Ishikawa (cell line): Measurements from ENCODE around the gene RIPPLY1.
A peak's percentile ranks its signal among the peaks of the same experiment; 100 is the strongest.

Experiments
- CEBPB ChIP-seq: IDR thresholded peaks from 2 replicates; pipeline ENCODE4 v1.6.1; 2012
- CREB1 ChIP-seq: IDR thresholded peaks from 2 replicates; pipeline ENCODE4 v1.6.1; 2012; ENCODE audit warnings: low read depth
- EGR1 ChIP-seq: IDR thresholded peaks from 2 replicates; pipeline ENCODE4 v1.6.1; 2012
- EP300 ChIP-seq: IDR thresholded peaks from 2 replicates; pipeline ENCODE4 v1.6.1; 2012; ENCODE audit warnings: borderline replicate concordance
- FOXM1 ChIP-seq: IDR thresholded peaks from 2 replicates; pipeline ENCODE4 v1.6.1; 2012; ENCODE audit warnings: low read depth, borderline replicate concordance
- NFIC ChIP-seq: IDR thresholded peaks from 2 replicates; pipeline ENCODE4 v1.6.1; 2012
- RAD21 ChIP-seq: IDR thresholded peaks from 2 replicates; pipeline ENCODE4 v1.6.1; 2012; ENCODE audit warnings: low read depth
- TAF1 ChIP-seq: IDR thresholded peaks from 2 replicates; pipeline ENCODE4 v1.6.1; 2012; ENCODE audit warnings: low read depth, mild to moderate bottlenecking
- TCF12 ChIP-seq: IDR thresholded peaks from 2 replicates; pipeline ENCODE4 v1.6.1; 2012; ENCODE audit warnings: low read depth
- TEAD4 ChIP-seq: IDR thresholded peaks from 2 replicates; pipeline ENCODE4 v1.6.1; 2012
- YY1 ChIP-seq: IDR thresholded peaks from 2 replicates; pipeline ENCODE4 v1.6.1; 2012; ENCODE audit warnings: low read depth
- ZBTB7A ChIP-seq: IDR thresholded peaks from 2 replicates; pipeline ENCODE4 v1.6.1; 2012; ENCODE audit warnings: low read depth
- TF ChIP-seq, protein P1 (sequence below): IDR thresholded peaks from 2 replicates; pipeline ENCODE4 v1.6.1; 2012
- TF ChIP-seq, protein P2 (sequence below): IDR thresholded peaks from 2 replicates; pipeline ENCODE4 v1.6.1; 2012
- TF ChIP-seq, protein P3 (sequence below): IDR thresholded peaks from 2 replicates; pipeline ENCODE4 v1.6.1; 2012; ENCODE audit warnings: low read depth, mild to moderate bottlenecking

Gene RIPPLY1, protein sequence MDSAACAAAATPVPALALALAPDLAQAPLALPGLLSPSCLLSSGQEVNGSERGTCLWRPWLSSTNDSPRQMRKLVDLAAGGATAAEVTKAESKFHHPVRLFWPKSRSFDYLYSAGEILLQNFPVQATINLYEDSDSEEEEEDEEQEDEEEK

DNA sequence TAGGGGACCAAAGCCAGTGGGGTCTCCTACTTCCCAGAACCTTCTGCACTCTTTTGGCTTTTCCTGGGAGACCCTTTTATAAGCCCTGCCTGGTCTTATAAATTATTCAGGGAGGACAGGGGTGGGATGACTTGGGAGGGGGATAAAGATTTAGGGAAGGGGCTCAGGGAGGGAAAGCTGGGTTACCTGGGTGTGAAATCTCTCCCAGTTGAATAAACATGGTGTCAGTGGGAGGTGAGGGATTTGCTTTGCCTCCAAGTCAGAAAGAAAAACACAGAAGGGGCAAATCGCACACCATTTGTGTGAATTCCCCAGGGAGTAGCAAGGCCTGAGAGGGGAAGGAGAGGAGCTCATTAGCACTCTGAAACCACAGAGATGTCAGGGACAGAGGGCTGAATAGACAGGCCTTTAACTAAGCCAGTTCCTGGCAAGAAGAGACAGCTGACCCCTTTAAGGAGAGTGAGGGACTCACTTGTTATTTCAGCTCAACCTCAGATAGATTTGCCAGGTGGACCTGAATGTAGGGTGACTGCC, at the start of gene RIPPLY1:
Gene RIPPLY1, minus strand, starts transcription at position 51 of the 534 bp plus-strand sequence. CDS start 54 bp downstream, outside the sequence.
- no peak for TF ChIP-seq RAD21
- TF ChIP-seq, protein P1, sequence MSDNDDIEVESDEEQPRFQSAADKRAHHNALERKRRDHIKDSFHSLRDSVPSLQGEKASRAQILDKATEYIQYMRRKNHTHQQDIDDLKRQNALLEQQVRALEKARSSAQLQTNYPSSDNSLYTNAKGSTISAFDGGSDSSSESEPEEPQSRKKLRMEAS, result no peak
- TF ChIP-seq ZBTB7A, result no peak
- no peak for TF ChIP-seq EP300
- no peak for TF ChIP-seq FOXM1
- no peak for TF ChIP-seq CREB1
- TF ChIP-seq TCF12, result no peak
- no peak for TF ChIP-seq CEBPB
- TF ChIP-seq EGR1, result no peak
- no peak for TF ChIP-seq TEAD4
- no peak for TF ChIP-seq NFIC
- TF ChIP-seq, protein P2, sequence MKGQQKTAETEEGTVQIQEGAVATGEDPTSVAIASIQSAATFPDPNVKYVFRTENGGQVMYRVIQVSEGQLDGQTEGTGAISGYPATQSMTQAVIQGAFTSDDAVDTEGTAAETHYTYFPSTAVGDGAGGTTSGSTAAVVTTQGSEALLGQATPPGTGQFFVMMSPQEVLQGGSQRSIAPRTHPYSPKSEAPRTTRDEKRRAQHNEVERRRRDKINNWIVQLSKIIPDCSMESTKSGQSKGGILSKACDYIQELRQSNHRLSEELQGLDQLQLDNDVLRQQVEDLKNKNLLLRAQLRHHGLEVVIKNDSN, result no peak
- TF ChIP-seq YY1, result no peak
- TF ChIP-seq TAF1, result no peak

DNA sequence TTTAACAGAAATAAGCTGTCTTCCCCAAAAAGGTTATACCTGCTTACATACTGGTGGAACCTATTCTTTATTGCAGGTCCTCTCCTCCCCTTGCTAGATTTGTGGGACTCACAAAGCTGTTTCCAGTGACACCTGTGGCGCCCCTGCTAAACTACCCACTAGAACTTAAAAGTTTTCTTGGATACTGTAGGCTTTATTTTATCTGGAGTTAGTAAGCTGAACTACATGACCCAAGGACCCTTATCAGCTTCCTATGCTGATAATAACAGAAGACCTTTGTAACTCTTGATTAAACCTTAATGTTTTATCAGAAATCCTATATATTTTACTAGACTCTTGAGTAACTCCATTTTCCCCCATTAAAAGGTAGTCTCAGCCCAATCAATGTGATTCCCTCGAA, 49.4 kb upstream of the RIPPLY1 start:
- TF ChIP-seq, protein P3, sequence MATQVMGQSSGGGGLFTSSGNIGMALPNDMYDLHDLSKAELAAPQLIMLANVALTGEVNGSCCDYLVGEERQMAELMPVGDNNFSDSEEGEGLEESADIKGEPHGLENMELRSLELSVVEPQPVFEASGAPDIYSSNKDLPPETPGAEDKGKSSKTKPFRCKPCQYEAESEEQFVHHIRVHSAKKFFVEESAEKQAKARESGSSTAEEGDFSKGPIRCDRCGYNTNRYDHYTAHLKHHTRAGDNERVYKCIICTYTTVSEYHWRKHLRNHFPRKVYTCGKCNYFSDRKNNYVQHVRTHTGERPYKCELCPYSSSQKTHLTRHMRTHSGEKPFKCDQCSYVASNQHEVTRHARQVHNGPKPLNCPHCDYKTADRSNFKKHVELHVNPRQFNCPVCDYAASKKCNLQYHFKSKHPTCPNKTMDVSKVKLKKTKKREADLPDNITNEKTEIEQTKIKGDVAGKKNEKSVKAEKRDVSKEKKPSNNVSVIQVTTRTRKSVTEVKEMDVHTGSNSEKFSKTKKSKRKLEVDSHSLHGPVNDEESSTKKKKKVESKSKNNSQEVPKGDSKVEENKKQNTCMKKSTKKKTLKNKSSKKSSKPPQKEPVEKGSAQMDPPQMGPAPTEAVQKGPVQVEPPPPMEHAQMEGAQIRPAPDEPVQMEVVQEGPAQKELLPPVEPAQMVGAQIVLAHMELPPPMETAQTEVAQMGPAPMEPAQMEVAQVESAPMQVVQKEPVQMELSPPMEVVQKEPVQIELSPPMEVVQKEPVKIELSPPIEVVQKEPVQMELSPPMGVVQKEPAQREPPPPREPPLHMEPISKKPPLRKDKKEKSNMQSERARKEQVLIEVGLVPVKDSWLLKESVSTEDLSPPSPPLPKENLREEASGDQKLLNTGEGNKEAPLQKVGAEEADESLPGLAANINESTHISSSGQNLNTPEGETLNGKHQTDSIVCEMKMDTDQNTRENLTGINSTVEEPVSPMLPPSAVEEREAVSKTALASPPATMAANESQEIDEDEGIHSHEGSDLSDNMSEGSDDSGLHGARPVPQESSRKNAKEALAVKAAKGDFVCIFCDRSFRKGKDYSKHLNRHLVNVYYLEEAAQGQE, result no peak
- TF ChIP-seq TAF1, result no peak

DNA sequence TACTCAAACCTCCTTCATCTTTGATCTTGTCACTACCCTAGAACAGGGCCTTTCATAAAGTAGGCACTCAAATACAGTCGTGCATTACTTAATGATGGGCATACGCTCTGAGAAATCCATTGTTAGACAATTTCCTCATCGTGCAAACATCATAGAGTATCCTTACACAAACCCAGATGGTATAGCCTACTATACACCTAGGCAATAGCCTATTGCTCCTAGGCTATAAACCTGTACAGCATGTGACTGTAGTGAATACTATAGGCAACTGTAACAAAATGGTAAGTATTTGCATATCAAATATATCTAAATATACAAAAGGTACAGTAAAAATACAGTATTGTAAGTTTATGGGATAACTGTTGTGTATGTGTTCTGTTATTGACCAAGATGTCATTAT, 48.9 kb upstream of the RIPPLY1 start:
- TF ChIP-seq NFIC, result no peak
- no peak for TF ChIP-seq CREB1
- TF ChIP-seq RAD21, result no peak
- TF ChIP-seq, protein P1, result no peak
- no peak for TF ChIP-seq EGR1
- TF ChIP-seq FOXM1, result no peak
- TF ChIP-seq, protein P2, result no peak
- TF ChIP-seq EP300, result no peak
- no peak for TF ChIP-seq TEAD4
- TF ChIP-seq ZBTB7A, result no peak

DNA sequence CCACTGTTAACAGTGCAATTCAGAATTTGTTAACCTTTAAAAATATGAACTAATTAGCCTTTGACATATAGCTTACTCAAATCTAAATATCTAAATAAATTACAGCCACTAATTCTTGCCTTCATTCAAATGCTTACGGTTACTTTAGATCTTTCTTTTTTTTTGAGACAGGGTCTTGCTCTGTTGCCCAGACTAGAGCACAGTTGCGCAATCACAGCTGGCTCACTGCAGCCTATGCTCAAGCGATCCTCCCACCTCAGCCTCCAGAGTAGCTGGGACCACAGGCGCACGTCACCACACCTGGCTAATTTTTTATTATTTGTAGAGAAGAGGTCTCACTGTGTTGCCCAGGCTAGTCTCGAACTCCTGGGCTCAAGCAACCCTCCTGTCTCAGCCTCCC, 48.1 kb upstream of the RIPPLY1 start:
- TF ChIP-seq CEBPB (peak; percentile 80), FOXM1 (no peak)

DNA sequence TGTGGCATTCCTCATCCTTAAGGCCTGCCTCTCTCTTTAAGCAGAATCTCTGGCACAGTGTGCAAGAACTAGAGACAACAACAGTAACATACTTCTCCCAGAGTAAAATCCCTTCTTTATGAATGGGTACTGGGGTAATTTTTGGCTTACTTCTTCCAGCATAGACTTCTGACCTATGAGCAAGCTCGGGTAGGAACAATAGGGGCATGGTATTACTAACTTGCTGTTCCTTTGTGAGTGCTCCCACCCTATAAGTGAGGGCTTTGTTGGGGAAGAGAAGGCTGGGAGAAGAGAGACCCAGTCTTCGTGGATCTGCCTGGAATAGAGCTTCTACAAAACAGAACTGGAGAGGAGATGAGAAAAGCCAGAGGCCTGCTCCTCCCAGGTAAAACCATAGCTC, 47.2 kb upstream of the RIPPLY1 start:
- TF ChIP-seq TCF12 (no peak), TEAD4 (no peak), EP300 (no peak)

DNA sequence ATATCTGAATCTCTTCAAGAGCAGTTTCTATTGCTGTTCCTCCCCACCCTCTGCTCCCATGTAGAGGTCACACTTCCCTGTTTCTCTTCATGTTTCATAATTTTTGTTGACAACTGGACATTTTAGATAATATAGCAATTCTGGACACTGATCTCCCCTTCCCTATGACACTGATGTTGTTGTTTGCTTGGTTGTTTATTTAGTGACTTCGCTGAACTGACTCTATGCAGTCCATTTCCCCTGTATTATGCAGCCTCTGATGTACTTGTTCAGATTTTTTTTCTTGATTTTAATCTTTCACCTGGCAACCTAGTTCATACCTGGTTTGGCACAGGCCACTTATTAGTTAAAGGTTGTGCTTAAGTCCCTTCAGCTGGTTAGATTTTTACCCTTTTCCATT, 46.2 kb upstream of the RIPPLY1 start:
- TF ChIP-seq TEAD4 (no peak), NFIC (no peak), ZBTB7A (no peak), TAF1 (no peak)
- TF ChIP-seq, protein P1, result no peak
- TF ChIP-seq, protein P3, result no peak

DNA sequence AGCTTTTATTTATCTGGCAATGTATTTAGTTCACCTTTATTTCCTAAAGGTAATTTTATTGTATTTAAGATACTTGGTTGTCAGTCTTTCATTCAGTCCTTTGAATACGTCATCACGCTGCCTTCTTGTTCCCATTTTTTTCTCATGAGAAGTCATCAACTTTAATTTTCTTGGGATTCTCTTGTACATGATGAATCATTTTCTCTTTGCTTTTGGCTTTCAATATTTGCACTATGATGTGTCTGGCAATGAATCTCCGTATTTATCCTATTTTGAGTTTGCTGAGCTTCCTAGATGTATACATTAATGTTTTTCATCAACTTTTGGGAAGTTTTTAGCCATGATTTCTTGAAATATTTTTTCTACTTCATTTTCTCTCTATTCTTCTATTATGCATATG, 45.5 kb upstream of the RIPPLY1 start:
- TF ChIP-seq EP300 (no peak), CREB1 (no peak), TCF12 (no peak), TEAD4 (no peak), FOXM1 (no peak), CEBPB (no peak), NFIC (no peak), RAD21 (no peak), YY1 (no peak), TAF1 (no peak)
- TF ChIP-seq, protein P1, result no peak
- TF ChIP-seq, protein P2, result no peak
- TF ChIP-seq, protein P3, result no peak
